GM12878 (cell line): Measurements from ENCODE around the gene TNFRSF14. TPM values are rescaled to one million over a fixed set of nuclear protein-coding genes. Genes with fewer than 3 reads are reported as not detected.

Experiments used
- ATAC-seq: fragments of 200-7000 bp; cut with Tn5 transposase; 3 replicates; pipeline ENCODE4 v1.9.1; 2020; ENCODE audit warnings: mild to moderate bottlenecking, moderate library complexity
- BruUV-seq: library from RNA; stranded (reverse); fragments of 400-500 nt; replicated peaks from 2 replicates; lab custom pipeline; 2021; lab: Mats Ljungman, UMichigan
- CTCF ChIA-PET: fragments of 300-600 bp; sonication (Branson Sonifier 250); formaldehyde crosslinking; extraction: SDS; loops from one replicate; lab custom pipeline; 2021; ENCODE audit warnings: inconsistent platforms; lab: Yijun Ruan, JAX
- POLR2A ChIA-PET: fragments of 350-600 bp; formaldehyde crosslinking; extraction: SDS; loops from one replicate; lab custom pipeline; 2021; ENCODE audit warnings: inconsistent platforms; lab: Charles Lee
- RAD21 ChIA-PET: fragments of 300-600 bp; sonication (Branson Sonifier 250); formaldehyde crosslinking; loops from one replicate; lab custom pipeline; 2023; ENCODE audit warnings: antibody characterized with exemption; ENCODE audit not compliant: unreplicated experiment; lab: Charles Lee
- SMC1A ChIA-PET: fragments of 300-600 bp; sonication (Branson Sonifier 250); formaldehyde crosslinking; loops from one replicate; lab custom pipeline; 2023; ENCODE audit not compliant: unreplicated experiment, uncharacterized antibody; lab: Charles Lee
- DNase-seq: peaks from one replicate; pipeline ENCODE4 v3.0.0-alpha.2; 2011; ENCODE audit warnings: low read depth, low spot score
- FAIRE-seq: peaks from 3 replicates; lab custom pipeline; 2011; peaks lifted over from hg19 to GRCh38; lab: Jason Lieb, UNC
- H2AFZ ChIP-seq: 2 replicates; pipeline ENCODE4 v1.6.0; 2011; ENCODE audit warnings: low read depth, low read length, control low read depth; ENCODE audit not compliant: control insufficient read depth
- H3K27ac ChIP-seq: 2 replicates; pipeline ENCODE4 v1.5.1; 2011; ENCODE audit warnings: control low read depth; ENCODE audit not compliant: control insufficient read depth, insufficient read depth
- H3K27me3 ChIP-seq, 2 experiments: replicated peaks in 1 of 2; 2 replicates each; pipeline versions ENCODE4 v1.6.0 to v1.6.1; 2011; ENCODE audit warnings: low read length in 1 of 2; ENCODE audit not compliant: control insufficient read depth in 2 of 2, insufficient read depth in 2 of 2
- H3K36me3 ChIP-seq, 2 experiments: 2 replicates each; pipeline ENCODE4 v1.5.1; 2011; ENCODE audit warnings: low read length in 1 of 2; ENCODE audit not compliant: control insufficient read depth in 2 of 2, insufficient read depth in 2 of 2
- H3K4me1 ChIP-seq: 2 replicates; pipeline ENCODE4 v1.6.1; 2011; ENCODE audit warnings: mild to moderate bottlenecking, low read length, moderate library complexity, mixed read lengths; ENCODE audit not compliant: control insufficient read depth, insufficient read depth
- H3K4me2 ChIP-seq: 2 replicates; pipeline ENCODE4 v1.6.0; 2011; ENCODE audit warnings: control low read depth; ENCODE audit not compliant: control insufficient read depth, insufficient read depth
- H3K4me3 ChIP-seq: fragments of 200-600 bp; sonication (generic); 2 replicates; pipeline ENCODE4 v1.5.1; 2016
- H3K79me2 ChIP-seq: 2 replicates; pipeline ENCODE4 v1.6.0; 2011; ENCODE audit warnings: low read length; ENCODE audit not compliant: control insufficient read depth, insufficient read depth
- H3K9ac ChIP-seq: 2 replicates; pipeline ENCODE4 v1.8.0; 2011; ENCODE audit warnings: low read length, control low read depth, mixed read lengths; ENCODE audit not compliant: control insufficient read depth, insufficient read depth
- H3K9me3 ChIP-seq: replicated peaks from 3 replicates; pipeline ENCODE4 v1.5.1; 2011; ENCODE audit warnings: mild to moderate bottlenecking, low read length; ENCODE audit not compliant: control insufficient read depth, insufficient read depth
- H4K20me1 ChIP-seq: 2 replicates; pipeline ENCODE4 v1.6.0; 2011; ENCODE audit not compliant: control insufficient read depth, insufficient read depth
- ATF2 ChIP-seq: IDR thresholded peaks from 2 replicates; pipeline ENCODE4 v1.6.1; 2012; ENCODE audit warnings: low read length, inconsistent platforms
- ATF3 ChIP-seq: IDR thresholded peaks from 2 replicates; pipeline ENCODE4 v1.6.1; 2011; ENCODE audit warnings: low read depth, mild to moderate bottlenecking, low read length, moderate library complexity, borderline replicate concordance; ENCODE audit errors: extremely low read depth
- ELK1 ChIP-seq: IDR thresholded peaks from 2 replicates; pipeline ENCODE4 v1.6.1; 2012; ENCODE audit warnings: low read depth, low read length, improper control_type of control experiment
- FOS ChIP-seq: IDR thresholded peaks from 3 replicates; pipeline ENCODE4 v1.6.1; 2011; ENCODE audit warnings: borderline replicate concordance; ENCODE audit not compliant: insufficient read length; ENCODE audit errors: extremely low read depth
- LARP7 ChIP-seq: fragments of 450-650 bp; IDR thresholded peaks from 2 replicates; pipeline ENCODE4 v1.6.1; 2017; ENCODE audit warnings: mild to moderate bottlenecking
- PBX3 ChIP-seq: IDR thresholded peaks from 2 replicates; pipeline ENCODE4 v1.6.1; 2011; ENCODE audit warnings: mild to moderate bottlenecking, low read depth, low read length, moderate library complexity; ENCODE audit not compliant: insufficient replicate concordance
- POU2F2 ChIP-seq: IDR thresholded peaks from 3 replicates; pipeline ENCODE4 v1.6.1; 2011; ENCODE audit warnings: low read depth, mild to moderate bottlenecking, low read length, borderline replicate concordance
- RELA ChIP-seq: fragments of 450-650 bp; IDR thresholded peaks from 2 replicates; pipeline ENCODE4 v1.8.0; 2014; ENCODE audit warnings: borderline replicate concordance; ENCODE audit not compliant: partially characterized antibody
- SIX5 ChIP-seq: IDR thresholded peaks from 2 replicates; pipeline ENCODE4 v1.6.1; 2011; ENCODE audit warnings: mild to moderate bottlenecking, low read depth, low read length, moderate library complexity; ENCODE audit not compliant: severe bottlenecking
- SKIL ChIP-seq: fragments of 450-650 bp; IDR thresholded peaks from 2 replicates; pipeline ENCODE4 v1.6.1; 2017; ENCODE audit warnings: mild to moderate bottlenecking, low read depth, inconsistent platforms; ENCODE audit not compliant: poor library complexity, severe bottlenecking
- TCF7 ChIP-seq: IDR thresholded peaks from 2 replicates; pipeline ENCODE4 v1.6.1; 2014; ENCODE audit warnings: antibody characterized with exemption, borderline replicate concordance
- WGBS: methylation state at CpG from one replicate; pipeline ENCODE4 v1.1.6; 2016; ENCODE audit warnings: low lambda C conversion rate; ENCODE audit not compliant: insufficient replicate concordance, insufficient coverage; ENCODE audit errors: missing lambda C conversion rate; 5-methylcytosine and 5-hydroxymethylcytosine counted together
- in situ Hi-C: fragments of 300-500 bp; cut with MboI; formaldehyde crosslinking; loops from 9 replicates; pipeline ENCODE4 v1.14.3; 2018; ENCODE audit warnings: mixed read lengths
- intact Hi-C: fragments of 100-400 bp; cut with micrococcal nuclease; formaldehyde crosslinking; loops from one replicate; pipeline ENCODE4 v1.14.2; 2022; ENCODE audit not compliant: unreplicated experiment
- polyA plus RNA-seq, 11 experiments: library from polyadenylated mRNA; depleted of rRNA in 4 of 11; unstranded in 6 of 11; stranded (reverse) in 5 of 11; fragments of >200 nt; fragmentation: Nextera tagmentation in 4 of 11; fragmentation: Illumina TruSeq in 1 of 11; extraction: Ambion mirVana in 4 of 11; extraction: Trizol in 1 of 11; gene quantifications; 1 replicate in 1 of 11; 2 replicates in 10 of 11; pipeline versions ENCODE4 v1.2.1 to v1.2.3, GENCODE V29; 2011 to 2016; ENCODE audit warnings: inconsistent platforms in 2 of 11, missing spikeins in 2 of 11, low read depth in 1 of 11
- total RNA-seq, 4 experiments: library from RNA; depleted of rRNA in 3 of 4; stranded (reverse); fragments of >200 nt in 3 of 4; fragmentation: Illumina TruSeq in 1 of 4; extraction: Trizol in 1 of 4; gene quantifications; 2 replicates each; pipeline versions ENCODE4 v1.2.1 to v1.2.3, GENCODE V29; 2013 to 2021

TNFRSF14 gene
- total and polyA plus RNA-seq, 10 of the 15 experiments (the other 5 are each of a cell fraction or from before 2014, with no cell fraction given) = 0.43 to 114 (median 41.5) TPM

- ATAC-seq (no peak), FAIRE-seq (no peak), DNase-seq (no peak)
- Histone ChIP-seq H4K20me1 (no peaks in the 10 kb centered on the region), H3K79me2 (peaks cover 4% of the 10 kb centered on the region), H3K4me2 (no peak overlapping the region), H3K27ac (no peak overlapping the region), H3K9ac (no peak overlapping the region), H3K9me3 (no peaks in the 10 kb centered on the region), H3K4me1 (peaks cover 21% of the 10 kb centered on the region), H3K27me3 (no peaks in the 10 kb centered on the region), H2AFZ (no peak overlapping the region), H3K36me3 (0 out of 4 replicates have a peak, but pooled peaks cover 0 to 2% of the 10 kb centered on the region in 2 experiments), H3K4me3 (no peak overlapping the region)
- ChIA-PET CTCF (no interaction called here), POLR2A (interaction anchor here (0.6 to 3.3 kb wide), 3 partner anchors 11 to 62 kb away, joined by 3 to 32 read pairs (median 4); partner anchors contain the start of gene PANK4), SMC1A (no interaction called here), RAD21 (interaction anchor here (1.4 to 6.1 kb wide), 3 partner anchors 11 to 40 kb away, joined by 10 to 54 read pairs (median 31); partner anchors contain the start of gene TNFRSF14)
- in situ Hi-C loops (no loop called here), intact Hi-C loops (loop anchor here (2.0 kb wide), 1 partner anchor 55 kb away; no protein-coding TSS in a partner anchor)
- TF ChIP-seq ATF2 = no peak
- no peak for TF ChIP-seq ELK1
- no peak for TF ChIP-seq PBX3
- TF ChIP-seq RELA = no peak
- TF ChIP-seq ATF3 = no peak
- TF ChIP-seq TCF7 = no peak
- TF ChIP-seq LARP7 = no peak
- no peak for TF ChIP-seq POU2F2
- no peak for TF ChIP-seq SIX5
- TF ChIP-seq SKIL = no peak
- TF ChIP-seq FOS = no peak
- WGBS = 83% methylated on average over 19 of the region's 19 CpGs
- no TSS peak for BruUV-seq
Observed at GRCh38 chr1:2587860-2588571, 31.8 kb downstream of the TNFRSF14 start.
